Measurements from ENCODE around the gene MAP2K7.
A peak's percentile ranks its signal among the peaks of the same experiment; 100 is the strongest.

MAP2K7 gene

DNA sequence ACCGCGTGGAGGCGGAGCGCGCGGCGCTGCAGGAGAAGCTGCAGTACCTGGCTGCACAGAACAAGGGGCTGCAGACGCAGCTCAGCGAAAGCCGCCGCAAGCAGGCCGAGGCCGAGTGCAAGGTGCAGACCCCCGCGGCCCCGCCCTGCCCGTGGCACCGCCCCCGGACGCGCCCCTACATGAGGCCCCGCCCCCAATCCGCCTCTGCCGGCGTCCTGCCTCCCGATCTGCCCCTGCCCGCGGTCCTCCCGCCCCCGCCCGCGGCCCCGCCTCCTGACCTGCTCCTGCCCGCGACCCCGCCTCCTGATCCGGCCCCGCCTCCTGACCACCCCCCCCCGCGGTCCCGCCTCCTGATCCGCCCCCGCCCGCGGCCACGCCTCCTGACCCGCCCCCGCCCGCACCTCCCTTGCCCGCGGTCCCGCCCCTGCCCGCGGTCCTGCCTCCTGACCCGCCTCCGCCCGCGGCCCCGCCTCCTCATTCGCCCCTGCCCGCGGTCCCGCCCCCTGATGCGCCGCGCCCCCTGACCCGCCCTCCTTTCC is 41.2 kb upstream of the MAP2K7 start:
- Histone ChIP-seq H3K4me1 (peaks cover 0 to 10% (median 3%) of the 10 kb centered on the region in 4 donors), H3K27me3 (peaks cover 0 to 63% of the 10 kb centered on the region in 2 donors), H3K9me3 (no peaks in the 10 kb centered on the region), H3K4me3 (peak overlapping the region in 1 of 2 donors; percentile 18), H3K36me3 (peaks cover 0 to 55% (median 29%) of the 10 kb centered on the region in 3 donors), H3K27ac (no peak overlapping the region)
- intact Hi-C loops (cut with DNase I; ENCODE audit: low total_unique reads) = no loop called here
- no peak for DNase-seq
- TF ChIP-seq CTCF (IDR thresholded peaks at IDR 0.05) = no peak

- no peak for TF ChIP-seq CTCF (IDR thresholded peaks at IDR 0.05)
- intact Hi-C loops (cut with DNase I; ENCODE audit: low total_unique reads) = no loop called here
- DNase-seq = no peak
- Histone ChIP-seq H3K4me1 (peaks cover 0 to 14% (median 6%) of the 10 kb centered on the region in 4 donors), H3K27ac (no peak overlapping the region), H3K27me3 (peaks cover 0 to 61% of the 10 kb centered on the region in 2 donors), H3K36me3 (peaks cover 0 to 50% (median 24%) of the 10 kb centered on the region in 3 donors), H3K4me3 (no peak overlapping the region), H3K9me3 (no peaks in the 10 kb centered on the region)
These were observed 40.3 kb upstream of the MAP2K7 start for GRCh38 chr19:7863157-7863970.

DNA sequence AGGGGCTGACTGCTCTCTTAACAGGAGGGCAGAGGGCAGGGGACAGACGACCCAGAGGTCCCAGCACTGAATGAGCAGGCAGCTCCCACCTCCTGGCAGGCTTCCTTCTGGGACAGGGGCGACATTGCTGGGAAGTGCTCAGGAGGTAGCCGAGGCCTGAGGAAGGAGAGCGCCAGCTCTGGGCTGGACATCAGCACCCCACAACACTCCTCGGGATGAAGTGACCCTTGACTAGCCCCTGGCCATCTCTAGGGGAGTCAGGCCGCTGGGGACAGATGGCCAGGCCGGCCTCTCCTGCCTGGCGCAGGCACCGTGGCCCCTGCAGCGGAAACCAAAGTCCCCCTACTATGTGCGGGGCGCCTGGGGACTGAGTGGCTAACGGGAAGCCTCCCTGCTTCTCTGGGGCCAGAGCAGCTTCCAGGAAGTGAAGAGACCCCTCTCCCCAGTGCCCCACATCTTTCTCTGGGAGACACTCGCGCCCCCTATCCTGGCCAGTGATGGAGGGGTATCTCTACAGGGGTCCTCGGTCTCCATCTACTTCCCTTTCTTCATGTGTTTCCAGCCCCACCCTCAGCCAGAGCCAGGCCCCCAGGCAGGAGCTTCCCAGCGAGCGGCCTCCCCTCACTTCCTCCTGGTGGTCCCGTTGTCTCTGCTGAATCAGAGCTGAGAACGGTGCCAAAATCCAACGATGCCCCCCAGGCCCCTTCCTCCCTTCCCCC is 39.5 kb upstream of the MAP2K7 start:
- no peak for DNase-seq
- Histone ChIP-seq H3K4me1 (peaks cover 0 to 21% (median 14%) of the 10 kb centered on the region in 4 donors), H3K36me3 (peaks cover 0 to 43% (median 17%) of the 10 kb centered on the region in 3 donors), H3K27ac (no peak overlapping the region), H3K9me3 (no peaks in the 10 kb centered on the region), H3K27me3 (peaks cover 0 to 56% of the 10 kb centered on the region in 2 donors), H3K4me3 (no peak overlapping the region)
- no peak for TF ChIP-seq CTCF (IDR thresholded peaks at IDR 0.05)
- intact Hi-C loops (cut with DNase I; ENCODE audit: low total_unique reads) = no loop called here

DNA sequence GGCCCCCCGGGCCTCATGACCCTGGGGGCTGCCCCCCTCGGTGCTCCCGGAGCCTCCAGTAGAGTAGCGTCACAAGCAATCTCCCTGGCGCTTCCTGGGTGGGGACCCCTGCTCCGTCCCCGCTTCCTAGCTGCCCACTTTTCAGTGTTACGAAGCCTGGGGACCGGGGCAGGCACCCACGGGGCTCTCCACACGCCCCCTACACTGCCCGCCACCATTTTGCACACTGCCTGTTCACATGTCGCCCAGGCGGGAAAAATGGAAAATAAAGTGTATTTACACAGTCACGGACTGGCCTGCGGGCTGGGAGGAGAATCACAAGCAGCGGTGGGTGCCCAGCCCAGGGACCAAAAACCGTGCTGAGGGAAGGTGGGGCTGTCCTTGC is 39.0 kb upstream of the MAP2K7 start:
- intact Hi-C loops (cut with DNase I; ENCODE audit: low total_unique reads) = no loop called here
- TF ChIP-seq CTCF (IDR thresholded peaks at IDR 0.05) = no peak
- Histone ChIP-seq H3K4me3 (no peak overlapping the region), H3K27me3 (peaks cover 0 to 52% of the 10 kb centered on the region in 2 donors), H3K36me3 (peaks cover 0 to 38% (median 17%) of the 10 kb centered on the region in 3 donors), H3K4me1 (peaks cover 0 to 27% (median 19%) of the 10 kb centered on the region in 4 donors), H3K9me3 (no peaks in the 10 kb centered on the region), H3K27ac (no peak overlapping the region)
- no peak for DNase-seq

GRCh38 chr19:7865262-7865911 is 38.3 kb upstream of the MAP2K7 start:
- peaks cover 0 to 31% (median 13%) of the 10 kb centered on the region in 3 donors for H3K36me3 ChIP-seq
- H3K4me3 ChIP-seq = no peak overlapping the region
- DNase-seq = no peak
- no peaks in the 10 kb centered on the region for H3K9me3 ChIP-seq
- intact Hi-C loops (cut with DNase I; ENCODE audit: low total_unique reads) = no loop called here
- no peak overlapping the region for H3K27ac ChIP-seq
- H3K27me3 ChIP-seq = peaks cover 0 to 51% of the 10 kb centered on the region in 2 donors
- TF ChIP-seq CTCF (IDR thresholded peaks at IDR 0.05) = no peak
- H3K4me1 ChIP-seq = peaks cover 0 to 32% (median 23%) of the 10 kb centered on the region in 4 donors

Data from tibial artery (tissue), 4 donors.